Measurements from ENCODE around the gene EFCAB6. TPM values are rescaled to one million over a fixed set of nuclear protein-coding genes. Genes with fewer than 3 reads are reported as not detected.
A peak's percentile ranks its signal among the peaks of the same experiment; 100 is the strongest.

The EFCAB6 gene
- total RNA-seq, 4 donors from 2014 or later, result 2.0 to 8.4 (median 5.7) TPM

GRCh38 chr22:43616645-43617044 is 195.5 kb downstream of the EFCAB6 start:
- Histone ChIP-seq H3K27ac (peak overlapping the region; percentile 31 to 49), H3K27me3 (no peaks in the 10 kb centered on the region), H3K4me3 (no peak overlapping the region), H3K36me3 (no peaks in the 10 kb centered on the region), H3K9me3 (no peaks in the 10 kb centered on the region), H3K4me1 (peaks cover 0 to 4% of the 10 kb centered on the region in 2 donors)
- no peak for DNase-seq
- TF ChIP-seq POLR2A (IDR thresholded peaks at IDR 0.05) (no peak), CTCF (IDR thresholded peaks at IDR 0.05) (no peak)
- intact Hi-C loops (cut with DNase I; ENCODE audit: low total_unique reads), result no loop called here

- no peaks in the 10 kb centered on the region for H3K4me1 ChIP-seq
- H3K9me3 ChIP-seq, result no peaks in the 10 kb centered on the region
- no peak overlapping the region for H3K27ac ChIP-seq
- intact Hi-C loops (cut with DNase I; ENCODE audit: low total_unique reads), result no loop called here
- H3K27me3 ChIP-seq, result no peaks in the 10 kb centered on the region
- no peaks in the 10 kb centered on the region for H3K36me3 ChIP-seq
- no peak for TF ChIP-seq POLR2A (IDR thresholded peaks at IDR 0.05)
- no peak for TF ChIP-seq CTCF (IDR thresholded peaks at IDR 0.05)
- DNase-seq, result no peak
- no peak overlapping the region for H3K4me3 ChIP-seq
Observed at GRCh38 chr22:43600265-43600664, 211.8 kb downstream of the EFCAB6 start.

DNA sequence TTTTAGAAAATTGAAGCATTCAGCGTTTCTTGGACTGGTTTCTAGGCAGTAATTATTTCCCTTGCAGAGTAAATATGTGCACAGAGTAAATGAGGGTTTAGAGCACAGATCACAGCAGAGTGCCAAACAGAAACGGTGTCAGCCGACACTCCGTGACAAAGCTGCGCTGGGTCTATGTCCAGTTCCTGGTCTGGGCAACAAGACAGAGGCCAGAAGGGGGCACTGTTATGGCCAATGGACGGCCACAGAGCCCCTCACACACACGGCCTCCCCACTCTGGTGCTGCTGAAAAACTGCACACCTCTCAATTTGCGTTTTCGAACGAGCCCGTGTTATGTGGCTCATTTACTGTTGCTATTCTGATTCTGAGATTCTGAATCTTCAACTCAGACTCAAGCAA is 219.6 kb downstream of the EFCAB6 start:
- Histone ChIP-seq H3K4me1 (no peaks in the 10 kb centered on the region), H3K27me3 (no peaks in the 10 kb centered on the region), H3K36me3 (no peaks in the 10 kb centered on the region), H3K4me3 (no peak overlapping the region), H3K9me3 (no peaks in the 10 kb centered on the region), H3K27ac (no peak overlapping the region)
- no peak for DNase-seq
- TF ChIP-seq POLR2A (IDR thresholded peaks at IDR 0.05), result no peak
- TF ChIP-seq CTCF (IDR thresholded peaks at IDR 0.05), result no peak
- intact Hi-C loops (cut with DNase I; ENCODE audit: low total_unique reads), result no loop called here

- Histone ChIP-seq H3K27ac (no peak overlapping the region), H3K27me3 (no peaks in the 10 kb centered on the region), H3K4me3 (no peak overlapping the region), H3K9me3 (no peaks in the 10 kb centered on the region), H3K36me3 (no peaks in the 10 kb centered on the region), H3K4me1 (no peaks in the 10 kb centered on the region)
- intact Hi-C loops (cut with DNase I; ENCODE audit: low total_unique reads), result no loop called here
- no peak for TF ChIP-seq CTCF (IDR thresholded peaks at IDR 0.05)
- DNase-seq, result no peak
Observed at GRCh38 chr22:43591380-43591779, 220.7 kb downstream of the EFCAB6 start.

DNA sequence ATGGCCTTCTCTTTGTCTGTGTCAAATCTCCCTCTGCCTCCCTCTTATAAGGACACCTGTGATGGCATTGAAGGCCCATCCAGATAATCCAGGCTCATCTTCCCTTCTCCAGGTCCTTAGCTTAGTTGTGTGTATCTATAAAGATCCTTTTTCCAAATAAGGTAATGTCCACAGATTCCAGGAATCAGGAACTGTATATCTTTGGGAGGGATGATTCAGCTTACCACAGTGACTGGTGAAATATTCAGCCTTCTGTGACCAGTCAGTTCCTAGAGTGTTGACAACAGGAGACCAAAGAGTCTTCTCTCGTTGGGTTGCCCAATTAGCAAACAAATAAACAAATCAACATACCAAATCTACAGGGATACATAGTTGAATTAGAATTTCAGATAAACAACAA is 224.5 kb downstream of the EFCAB6 start:
- no peaks in the 10 kb centered on the region for H3K4me1 ChIP-seq
- no peaks in the 10 kb centered on the region for H3K9me3 ChIP-seq
- intact Hi-C loops (cut with DNase I; ENCODE audit: low total_unique reads), result no loop called here
- no peaks in the 10 kb centered on the region for H3K36me3 ChIP-seq
- no peak for DNase-seq
- TF ChIP-seq CTCF (IDR thresholded peaks at IDR 0.05), result no peak
- TF ChIP-seq POLR2A (IDR thresholded peaks at IDR 0.05), result no peak
- no peaks in the 10 kb centered on the region for H3K27me3 ChIP-seq
- H3K27ac ChIP-seq, result no peak overlapping the region
- H3K4me3 ChIP-seq, result no peak overlapping the region
